HEK293T (cell line): ENCODE measurements around the gene CSNK2A2.

Experiments
- CTCF ChIA-PET: fragments of 350-600 bp; formaldehyde crosslinking; extraction: SDS; loops from one replicate; lab custom pipeline; 2021; ENCODE audit warnings: antibody characterized with exemption, inconsistent platforms; lab: Yijun Ruan, JAX
- POLR2A ChIA-PET: fragments of 350-600 bp; formaldehyde crosslinking; extraction: SDS; loops from one replicate; lab custom pipeline; 2020; ENCODE audit warnings: antibody characterized with exemption, inconsistent platforms; lab: Yijun Ruan, JAX
- DNase-seq: peaks from one replicate; pipeline ENCODE4 v3.0.0; 2012; ENCODE audit warnings: mixed read lengths; ENCODE audit errors: extremely low spot score
- ARNT ChIP-seq: fragments of 450-650 bp; IDR thresholded peaks from 2 replicates; pipeline ENCODE4 v1.6.1; 2017; ENCODE audit warnings: mild to moderate bottlenecking
- BHLHE40 ChIP-seq: fragments of 450-650 bp; IDR thresholded peaks from 2 replicates; pipeline ENCODE4 v1.6.1; 2016; ENCODE audit warnings: mild to moderate bottlenecking, moderate library complexity, borderline replicate concordance
- CTBP1 ChIP-seq: fragments of 450-650 bp; IDR thresholded peaks from 2 replicates; pipeline ENCODE4 v1.6.1; 2016; ENCODE audit warnings: borderline replicate concordance
- ELF4 ChIP-seq: fragments of 450-650 bp; IDR thresholded peaks from 2 replicates; pipeline ENCODE4 v1.6.1; 2017; ENCODE audit warnings: antibody characterized with exemption
- FOXA1 ChIP-seq: fragments of 450-650 bp; IDR thresholded peaks from 2 replicates; pipeline ENCODE4 v1.6.1; 2016; ENCODE audit warnings: mild to moderate bottlenecking
- FOXK2 ChIP-seq: fragments of 450-650 bp; IDR thresholded peaks from 2 replicates; pipeline ENCODE4 v1.6.1; 2016; ENCODE audit warnings: mild to moderate bottlenecking
- FOXM1 ChIP-seq: fragments of 450-650 bp; IDR thresholded peaks from 2 replicates; pipeline ENCODE4 v1.6.1; 2017; ENCODE audit warnings: mild to moderate bottlenecking, borderline replicate concordance
- HDGF ChIP-seq: fragments of 450-650 bp; IDR thresholded peaks from 2 replicates; pipeline ENCODE4 v1.6.1; 2017; ENCODE audit warnings: antibody characterized with exemption, borderline replicate concordance
- L3MBTL2 ChIP-seq: fragments of 450-650 bp; conservative IDR thresholded peaks from 2 replicates; pipeline ENCODE4 v1.6.1; 2016; ENCODE audit warnings: mild to moderate bottlenecking
- LEF1 ChIP-seq: fragments of 450-650 bp; IDR thresholded peaks from 2 replicates; pipeline ENCODE4 v1.6.1; 2017; ENCODE audit warnings: mild to moderate bottlenecking, borderline replicate concordance
- NFRKB ChIP-seq: fragments of 450-650 bp; IDR thresholded peaks from 2 replicates; pipeline ENCODE4 v1.6.1; 2016; ENCODE audit warnings: mild to moderate bottlenecking, moderate library complexity
- SP1 ChIP-seq: fragments of 450-650 bp; IDR thresholded peaks from 2 replicates; pipeline ENCODE4 v1.6.1; 2017
- SUZ12 ChIP-seq: fragments of 450-650 bp; IDR thresholded peaks from 2 replicates; pipeline ENCODE4 v1.6.1; 2016; ENCODE audit warnings: mild to moderate bottlenecking
- TARDBP ChIP-seq: fragments of 450-650 bp; IDR thresholded peaks from 2 replicates; pipeline ENCODE4 v1.6.1; 2016
- ZNF384 ChIP-seq: fragments of 450-650 bp; IDR thresholded peaks from 2 replicates; pipeline ENCODE4 v1.6.1; 2016
- TF ChIP-seq, protein P1 (sequence below): fragments of 450-650 bp; IDR thresholded peaks from 2 replicates; pipeline ENCODE4 v1.6.1; 2016

Gene CSNK2A2

DNA sequence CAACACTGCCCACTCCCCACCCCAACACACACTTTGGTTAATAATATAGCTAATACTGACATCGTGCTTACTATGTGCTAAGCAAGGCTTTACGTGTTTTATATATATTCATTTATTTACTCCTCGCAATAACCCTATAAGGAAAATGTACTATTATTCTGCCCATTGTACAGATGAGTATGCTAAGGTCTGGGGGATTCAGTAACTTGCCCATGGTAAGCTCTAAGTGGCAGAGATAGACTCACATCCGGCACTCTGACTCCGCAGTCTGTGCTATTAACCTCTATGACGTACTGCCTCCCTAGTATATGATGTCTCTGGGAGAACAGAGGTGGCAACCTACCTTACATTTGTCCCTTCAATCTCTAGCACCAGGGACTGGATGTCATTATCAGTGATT lies 81.4 kb downstream of the CSNK2A2 start:
- POLR2A ChIA-PET = no interaction called here

DNA sequence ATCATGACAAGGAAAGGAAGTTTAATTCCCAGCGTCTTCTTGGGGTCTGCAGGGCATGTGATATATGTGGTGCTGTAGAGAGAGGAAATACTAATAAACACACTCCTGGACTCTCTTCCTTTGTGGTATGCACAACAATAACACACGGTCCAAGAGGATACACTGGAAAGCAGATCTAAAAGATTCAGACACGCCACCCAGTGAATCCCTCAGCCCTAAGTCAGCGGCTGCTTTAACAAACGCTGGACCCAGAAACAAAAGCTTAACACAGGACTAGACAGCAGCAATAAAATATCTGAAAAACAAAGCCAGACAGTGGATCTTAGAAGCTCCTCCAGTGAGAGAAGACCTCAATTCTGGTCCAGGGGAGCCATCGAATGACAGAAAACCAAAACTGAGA lies 81.8 kb downstream of the CSNK2A2 start:
- ChIA-PET CTCF (no interaction called here), POLR2A (no interaction called here)
- DNase-seq = no peak

More for the DNA sequence above, 81.4 kb downstream of the CSNK2A2 start:
- CTCF ChIA-PET = no interaction called here
- no peak for DNase-seq
- no peak for TF ChIP-seq LEF1

GRCh38 chr16:58114827-58115825 lies 82.8 kb downstream of the CSNK2A2 start:
- DNase-seq = no peak
- CTCF ChIA-PET = no interaction called here
- TF ChIP-seq ZNF384 (no peak), LEF1 (no peak), ELF4 (no peak), FOXA1 (no peak), SP1 (no peak), BHLHE40 (no peak), FOXK2 (no peak), HDGF (no peak), L3MBTL2 (no peak), TARDBP (no peak), FOXM1 (no peak), ARNT (no peak), NFRKB (no peak)
- TF ChIP-seq, protein P1, sequence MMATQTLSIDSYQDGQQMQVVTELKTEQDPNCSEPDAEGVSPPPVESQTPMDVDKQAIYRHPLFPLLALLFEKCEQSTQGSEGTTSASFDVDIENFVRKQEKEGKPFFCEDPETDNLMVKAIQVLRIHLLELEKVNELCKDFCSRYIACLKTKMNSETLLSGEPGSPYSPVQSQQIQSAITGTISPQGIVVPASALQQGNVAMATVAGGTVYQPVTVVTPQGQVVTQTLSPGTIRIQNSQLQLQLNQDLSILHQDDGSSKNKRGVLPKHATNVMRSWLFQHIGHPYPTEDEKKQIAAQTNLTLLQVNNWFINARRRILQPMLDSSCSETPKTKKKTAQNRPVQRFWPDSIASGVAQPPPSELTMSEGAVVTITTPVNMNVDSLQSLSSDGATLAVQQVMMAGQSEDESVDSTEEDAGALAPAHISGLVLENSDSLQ = no peak
- POLR2A ChIA-PET = no interaction called here

More for the DNA sequence above, 81.8 kb downstream of the CSNK2A2 start:
- TF ChIP-seq FOXK2 (no peak), NFRKB (no peak), ZNF384 (no peak), SP1 (no peak), FOXA1 (no peak), SUZ12 (no peak), LEF1 (no peak), HDGF (no peak), CTBP1 (no peak), TARDBP (no peak), L3MBTL2 (no peak), ELF4 (no peak), BHLHE40 (no peak), FOXM1 (no peak), ARNT (no peak)
- TF ChIP-seq, protein P1 = no peak

DNA sequence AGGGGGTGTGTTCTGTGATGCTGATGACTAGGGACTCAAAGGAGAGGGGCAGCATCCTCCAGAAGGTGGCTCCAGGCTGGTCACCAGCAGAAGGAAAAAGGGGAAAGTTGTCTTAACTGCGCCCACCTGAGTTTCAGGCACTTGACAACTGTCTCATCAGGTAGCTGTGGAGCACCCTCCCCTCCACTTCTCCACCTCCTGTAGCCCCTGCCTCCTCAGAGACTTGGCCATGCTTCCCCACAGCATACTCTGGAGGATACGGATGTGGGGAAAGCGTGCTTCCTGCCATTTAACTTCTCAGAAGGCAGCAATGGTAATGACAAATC lies 86.6 kb downstream of the CSNK2A2 start:
- no peak for DNase-seq
- ChIA-PET POLR2A (no interaction called here), CTCF (no interaction called here)
- no peak for TF ChIP-seq TARDBP
- no peak for TF ChIP-seq SUZ12
- no peak for TF ChIP-seq FOXA1
- no peak for TF ChIP-seq L3MBTL2
- no peak for TF ChIP-seq FOXM1
- TF ChIP-seq HDGF = no peak
- TF ChIP-seq ZNF384 = no peak
- TF ChIP-seq, protein P1 = no peak

DNA sequence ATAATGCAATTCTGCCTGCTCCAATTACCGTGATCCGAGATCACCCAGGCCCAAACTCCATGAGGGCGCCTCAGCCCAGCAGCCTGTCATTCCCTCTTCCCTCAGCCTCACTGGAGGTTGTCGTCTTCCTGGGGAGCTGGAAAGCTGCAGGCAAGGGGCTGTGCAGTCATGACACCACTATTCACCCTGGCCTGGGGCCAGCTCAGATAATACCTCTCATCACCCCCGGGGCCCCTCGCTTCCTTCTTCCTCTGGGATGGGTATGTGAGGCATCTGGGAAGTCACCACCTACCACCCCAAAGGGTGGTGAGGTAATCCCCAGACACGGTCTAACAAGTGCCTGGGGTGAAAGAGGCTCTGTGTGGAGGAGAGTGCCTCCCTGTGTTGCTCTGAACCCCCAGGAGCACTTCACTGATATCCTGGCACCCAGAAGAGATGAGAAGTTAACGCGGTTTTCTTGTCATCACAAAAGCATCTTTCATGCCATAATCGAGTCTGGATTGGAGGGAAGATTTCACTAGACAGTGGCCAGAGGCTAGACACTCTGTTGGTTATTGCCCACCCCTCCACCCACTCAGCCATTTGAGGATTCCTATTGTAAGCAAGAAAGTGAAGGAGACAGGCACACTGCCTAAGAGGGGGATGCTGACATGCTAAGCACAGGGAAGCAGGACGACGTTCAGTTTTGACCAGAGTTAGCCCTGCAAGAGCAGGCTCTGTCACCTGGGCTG lies 87.2 kb downstream of the CSNK2A2 start:
- TF ChIP-seq ZNF384 (no peak), ARNT (no peak), SUZ12 (no peak), CTBP1 (no peak), FOXM1 (no peak), LEF1 (no peak), SP1 (no peak), ELF4 (no peak), L3MBTL2 (no peak), NFRKB (no peak)
- DNase-seq = no peak
- CTCF ChIA-PET = interaction anchor here (0.6 to 2.5 kb wide), 2 partner anchors 14 to 16 kb away, joined by 3 to 7 read pairs; no protein-coding TSS in a partner anchor
- POLR2A ChIA-PET = interaction anchor here (0.9 kb wide), 1 partner anchor 19 kb away, joined by 4 read pairs; the partner anchor contains the start of gene CFAP20

DNA sequence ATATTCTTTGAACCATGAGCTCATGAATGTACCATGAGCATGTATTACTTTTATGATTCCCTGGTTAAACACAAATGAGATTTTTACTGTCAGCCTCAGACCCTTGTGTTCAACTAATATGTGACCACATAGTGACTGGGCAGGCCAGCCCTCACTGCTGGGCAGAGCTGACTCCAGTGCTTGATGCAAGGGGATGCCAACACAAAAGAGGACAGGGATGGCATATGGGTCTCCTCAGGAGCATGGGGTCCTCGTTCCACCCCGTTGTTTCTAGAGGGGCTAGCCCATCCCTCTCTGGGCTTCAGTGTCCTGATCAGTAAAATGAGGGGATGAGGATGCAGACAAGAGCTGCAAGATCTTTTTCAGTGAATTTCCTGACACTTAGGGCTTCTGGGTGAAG lies 88.0 kb downstream of the CSNK2A2 start:
- TF ChIP-seq FOXA1 = no peak
- TF ChIP-seq ZNF384 = no peak
- no peak for TF ChIP-seq ARNT
- no peak for TF ChIP-seq SP1
- TF ChIP-seq SUZ12 = no peak
- TF ChIP-seq NFRKB = no peak
- TF ChIP-seq, protein P1 = no peak
- ChIA-PET CTCF (interaction anchor here (0.6 to 2.5 kb wide), 4 partner anchors 12 to 197 kb away, joined by 3 to 7 read pairs (median 4); no protein-coding TSS in a partner anchor), POLR2A (interaction anchor here (0.9 kb wide), 1 partner anchor 20 kb away, joined by 4 read pairs; the partner anchor contains the start of gene CFAP20)
- no peak for DNase-seq
